Measurements from ENCODE around the gene GGPS1. TPM values are rescaled to one million over a fixed set of nuclear protein-coding genes. Genes with fewer than 3 reads are reported as not detected.

GGPS1 gene
- polyA plus RNA-seq, 3 donors from 2014 or later = 38.8 to 60.1 (median 50.5) TPM

DNA sequence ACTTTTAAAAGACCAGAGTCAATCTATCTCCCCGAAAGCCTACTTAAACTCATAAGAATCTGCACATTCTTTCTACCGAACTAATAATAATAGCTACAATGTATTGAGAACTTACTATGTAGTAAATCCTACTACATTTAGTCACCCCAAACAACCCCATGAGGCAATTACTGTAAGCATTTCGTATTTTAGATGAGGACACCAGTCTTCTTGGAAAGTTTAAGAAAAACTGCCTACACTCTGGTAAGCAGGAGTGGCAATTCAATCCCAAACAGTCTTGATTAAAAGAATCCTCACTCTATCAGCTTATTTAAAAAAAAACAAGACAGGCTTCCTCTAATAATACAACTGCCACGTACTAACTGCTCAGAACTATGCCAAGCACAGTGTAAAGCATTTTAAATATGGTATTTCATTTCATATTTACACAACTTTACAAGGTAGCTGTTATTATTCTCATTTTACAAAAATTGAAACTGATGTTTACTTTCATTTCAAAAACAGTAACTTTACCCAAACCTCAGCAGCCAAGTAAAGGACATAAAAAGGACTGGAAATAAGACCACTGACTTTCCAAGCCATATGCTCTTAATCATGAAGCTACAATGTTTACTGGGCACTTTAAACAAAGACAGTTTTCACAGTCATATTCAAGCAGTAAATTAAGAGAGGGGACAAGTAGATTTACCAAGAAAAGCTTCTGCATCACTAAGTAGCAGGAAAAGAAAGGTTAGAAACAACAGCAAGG is 14.3 kb upstream of the GGPS1 start:
- no peaks in the 10 kb centered on the region for H3K9me3 Mint-ChIP-seq
- no peak for DNase-seq

DNA sequence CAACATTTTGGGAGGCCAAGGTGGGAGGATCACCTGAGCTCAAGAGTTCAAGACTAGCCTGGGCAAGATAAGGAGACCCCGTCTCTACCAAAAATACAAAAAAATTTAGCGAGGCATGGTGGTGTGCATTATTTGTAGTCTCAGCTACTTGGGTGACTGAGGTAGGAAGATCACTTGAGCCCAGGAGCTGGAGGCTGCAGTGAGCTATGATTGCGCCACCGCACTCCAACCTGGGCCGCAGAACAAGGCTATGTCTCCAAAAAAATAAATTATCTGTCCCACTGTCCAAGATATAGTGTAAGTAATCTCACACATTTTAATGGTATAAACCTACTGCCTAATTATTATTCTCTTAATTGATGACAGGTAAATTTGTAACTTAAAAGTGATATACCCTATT is 13.2 kb upstream of the GGPS1 start:
- H3K4me1 Mint-ChIP-seq = peaks cover 71 to 86% of the 10 kb centered on the region in 2 donors
- H3K4me3 Mint-ChIP-seq = peak overlapping the region in 1 of 5 donors; percentile 6
- peaks cover 0 to 8% (median 5%) of the 10 kb centered on the region in 3 donors for H3K36me3 Mint-ChIP-seq
- no peak overlapping the region for H3K27ac Mint-ChIP-seq
- DNase-seq = no peak
- H3K9me3 Mint-ChIP-seq = no peaks in the 10 kb centered on the region
- H3K27me3 Mint-ChIP-seq (ENCODE audit: low read depth in 3 of 3) = peaks cover 0 to 3% (median 2%) of the 10 kb centered on the region in 3 donors

More for the DNA sequence above, 14.3 kb upstream of the GGPS1 start:
- H3K4me1 Mint-ChIP-seq = peaks cover 67 to 83% of the 10 kb centered on the region in 2 donors
- H3K27ac Mint-ChIP-seq = peak overlapping the region in 5 of 6 donors; percentile 31 to 54 (median 41)
- peaks cover 0 to 3% (median 2%) of the 10 kb centered on the region in 3 donors for H3K27me3 Mint-ChIP-seq (ENCODE audit: low read depth in 3 of 3)
- H3K4me3 Mint-ChIP-seq = peak overlapping the region in 4 of 5 donors; percentile 19 to 51 (median 46)
- peaks cover 0 to 8% (median 5%) of the 10 kb centered on the region in 3 donors for H3K36me3 Mint-ChIP-seq

DNA sequence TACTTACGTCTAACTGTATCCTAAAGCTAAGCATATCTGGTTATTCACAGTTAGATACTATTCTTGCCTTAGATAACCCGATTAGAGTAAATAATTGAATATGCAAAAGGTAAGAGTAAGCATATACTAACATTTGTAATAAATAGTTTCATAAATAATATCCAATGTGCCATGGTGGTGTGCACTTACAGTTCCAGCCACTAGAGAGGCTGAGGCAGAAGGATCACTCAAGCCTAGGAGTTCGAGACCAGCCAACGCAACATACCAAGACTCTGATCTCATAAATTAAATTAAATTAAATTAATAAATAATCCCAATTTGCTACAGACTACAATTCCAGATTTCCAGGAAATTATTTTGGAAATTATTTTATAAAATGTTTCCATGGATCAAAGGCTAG is 12.6 kb upstream of the GGPS1 start:
- Mint-ChIP-seq H3K4me3 (no peak overlapping the region), H3K4me1 (peaks cover 71 to 86% of the 10 kb centered on the region in 2 donors), H3K36me3 (peaks cover 4 to 8% (median 5%) of the 10 kb centered on the region in 3 donors), H3K27ac (no peak overlapping the region), H3K9me3 (no peaks in the 10 kb centered on the region), H3K27me3 (ENCODE audit: low read depth in 3 of 3) (peaks cover 0 to 3% (median 2%) of the 10 kb centered on the region in 3 donors)
- no peak for DNase-seq

GRCh38 chr1:235317168-235317567 is 11.2 kb upstream of the GGPS1 start:
- H3K36me3 Mint-ChIP-seq = peaks cover 4 to 8% (median 5%) of the 10 kb centered on the region in 3 donors
- no peak overlapping the region for H3K27ac Mint-ChIP-seq
- H3K4me3 Mint-ChIP-seq = no peak overlapping the region
- H3K27me3 Mint-ChIP-seq (ENCODE audit: low read depth in 3 of 3) = peaks cover 0 to 10% (median 3%) of the 10 kb centered on the region in 3 donors
- H3K9me3 Mint-ChIP-seq = no peaks in the 10 kb centered on the region
- H3K4me1 Mint-ChIP-seq = peaks cover 75 to 88% of the 10 kb centered on the region in 2 donors
- DNase-seq = no peak

- Mint-ChIP-seq H3K36me3 (peaks cover 4 to 8% (median 5%) of the 10 kb centered on the region in 3 donors), H3K4me3 (peak overlapping the region in 1 of 5 donors; percentile 25), H3K4me1 (peaks cover 67 to 84% of the 10 kb centered on the region in 2 donors), H3K9me3 (no peaks in the 10 kb centered on the region), H3K27me3 (ENCODE audit: low read depth in 3 of 3) (peaks cover 0 to 12% (median 6%) of the 10 kb centered on the region in 3 donors), H3K27ac (peak overlapping the region in 3 of 6 donors; percentile 36 to 87 (median 69))
- DNase-seq = no peak
Measured at GRCh38 chr1:235319255-235319654, 9.1 kb upstream of the GGPS1 start.

DNA sequence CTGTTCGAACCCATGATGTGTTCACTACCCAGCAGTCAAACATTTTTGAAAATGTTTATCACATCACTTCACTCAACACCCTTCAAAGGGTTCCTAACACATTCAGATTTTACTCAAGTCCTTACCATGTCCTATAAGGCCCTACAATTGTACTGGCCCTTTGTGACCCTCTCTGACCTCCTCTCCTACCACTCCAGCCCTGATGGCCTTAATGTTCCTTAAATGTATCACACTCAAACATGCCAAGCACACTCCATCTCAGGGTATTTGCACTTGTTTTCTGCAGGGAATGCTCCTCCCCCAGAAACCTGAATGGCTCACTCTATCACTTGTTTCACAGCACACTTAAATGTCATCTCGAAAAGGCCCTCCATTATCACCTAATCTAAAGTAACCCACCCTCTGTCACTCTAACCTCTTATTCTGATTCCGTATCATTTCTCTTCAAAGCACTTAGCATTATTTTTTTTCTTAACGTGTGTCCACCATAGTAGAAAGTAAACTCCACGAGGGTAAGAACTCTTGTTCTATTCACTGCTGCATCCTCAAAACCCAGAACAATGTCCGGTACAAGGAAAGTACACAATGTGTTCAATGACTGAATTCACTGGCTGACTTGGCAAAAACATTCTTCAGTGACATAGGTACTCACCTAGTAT is 7.7 kb upstream of the GGPS1 start:
- Mint-ChIP-seq H3K27ac (peak overlapping the region; percentile 1 to 65 (median 61)), H3K9me3 (no peaks in the 10 kb centered on the region), H3K4me3 (peak overlapping the region in 4 of 5 donors; percentile 3 to 28 (median 16)), H3K4me1 (peaks cover 69 to 84% of the 10 kb centered on the region in 2 donors), H3K36me3 (peaks cover 4 to 8% (median 5%) of the 10 kb centered on the region in 3 donors), H3K27me3 (ENCODE audit: low read depth in 3 of 3) (peaks cover 0 to 12% (median 6%) of the 10 kb centered on the region in 3 donors)
- no peak for DNase-seq

GRCh38 chr1:235324296-235324695 is 4.1 kb upstream of the GGPS1 start:
- no peaks in the 10 kb centered on the region for H3K9me3 Mint-ChIP-seq
- H3K4me3 Mint-ChIP-seq = peak overlapping the region; percentile 26 to 97 (median 60)
- no peak for DNase-seq
- peaks cover 64 to 70% of the 10 kb centered on the region in 2 donors for H3K4me1 Mint-ChIP-seq
- H3K27me3 Mint-ChIP-seq (ENCODE audit: low read depth in 3 of 3) = peaks cover 7 to 20% (median 12%) of the 10 kb centered on the region in 3 donors
- H3K27ac Mint-ChIP-seq = peak overlapping the region in 4 of 6 donors; percentile 36 to 65 (median 50)
- H3K36me3 Mint-ChIP-seq = peaks cover 0 to 4% (median 3%) of the 10 kb centered on the region in 3 donors

DNA sequence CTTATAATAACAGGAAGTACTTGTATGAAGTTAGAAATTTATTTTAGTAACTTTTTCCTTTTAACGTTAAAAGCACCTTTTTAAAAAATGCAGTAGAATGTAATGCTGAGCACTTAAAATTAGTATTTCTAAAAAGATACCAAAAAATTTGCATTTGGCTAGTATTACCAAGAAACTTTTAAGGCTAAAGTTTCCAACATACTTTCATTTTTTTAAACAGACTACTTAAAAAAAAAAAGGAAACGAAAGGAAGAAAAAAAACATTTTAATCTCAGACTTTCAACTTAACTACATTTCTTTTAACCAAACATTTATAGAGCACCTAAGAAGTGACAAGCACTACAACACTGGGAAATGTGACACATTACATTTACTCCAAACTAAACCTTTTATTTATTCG is 3.2 kb upstream of the GGPS1 start:
- no peak for DNase-seq
- peak overlapping the region in 4 of 6 donors; percentile 55 to 99 (median 96) for H3K27ac Mint-ChIP-seq
- peaks cover 58 to 65% of the 10 kb centered on the region in 2 donors for H3K4me1 Mint-ChIP-seq
- peaks cover 0 to 4% (median 3%) of the 10 kb centered on the region in 3 donors for H3K36me3 Mint-ChIP-seq
- H3K4me3 Mint-ChIP-seq = peak overlapping the region; percentile 93 to 99 (median 99)
- H3K27me3 Mint-ChIP-seq (ENCODE audit: low read depth in 3 of 3) = peaks cover 7 to 20% (median 12%) of the 10 kb centered on the region in 3 donors
- no peaks in the 10 kb centered on the region for H3K9me3 Mint-ChIP-seq

- peak overlapping the region in 5 of 6 donors; percentile 95 to 99 (median 96) for H3K27ac Mint-ChIP-seq
- H3K4me1 Mint-ChIP-seq = peaks cover 51 to 58% of the 10 kb centered on the region in 2 donors
Measured at GRCh38 chr1:235325854-235326253, 2.5 kb upstream of the GGPS1 start.

GRCh38 chr1:235326719-235327558 is 1.4 kb upstream of the GGPS1 start:
- H3K27me3 Mint-ChIP-seq (ENCODE audit: low read depth in 3 of 3) = peaks cover 7 to 12% (median 12%) of the 10 kb centered on the region in 3 donors
- H3K4me1 Mint-ChIP-seq = peaks cover 40 to 47% of the 10 kb centered on the region in 2 donors
- peak; percentile 75 to 77 (median 76) for DNase-seq
- peaks cover 0 to 3% (median 0%) of the 10 kb centered on the region in 3 donors for H3K36me3 Mint-ChIP-seq
- H3K4me3 Mint-ChIP-seq = peak overlapping the region; percentile 93 to 99 (median 99)
- H3K27ac Mint-ChIP-seq = peak overlapping the region in 5 of 6 donors; percentile 95 to 99 (median 96)
- H3K9me3 Mint-ChIP-seq = no peaks in the 10 kb centered on the region

More at GRCh38 chr1:235325854-235326253, 2.5 kb upstream of the GGPS1 start:
- no peak for DNase-seq
- Mint-ChIP-seq H3K36me3 (peaks cover 0 to 3% (median 0%) of the 10 kb centered on the region in 3 donors), H3K4me3 (peak overlapping the region; percentile 93 to 99 (median 99)), H3K27me3 (ENCODE audit: low read depth in 3 of 3) (peaks cover 7 to 20% (median 12%) of the 10 kb centered on the region in 3 donors), H3K9me3 (no peaks in the 10 kb centered on the region)

DNA sequence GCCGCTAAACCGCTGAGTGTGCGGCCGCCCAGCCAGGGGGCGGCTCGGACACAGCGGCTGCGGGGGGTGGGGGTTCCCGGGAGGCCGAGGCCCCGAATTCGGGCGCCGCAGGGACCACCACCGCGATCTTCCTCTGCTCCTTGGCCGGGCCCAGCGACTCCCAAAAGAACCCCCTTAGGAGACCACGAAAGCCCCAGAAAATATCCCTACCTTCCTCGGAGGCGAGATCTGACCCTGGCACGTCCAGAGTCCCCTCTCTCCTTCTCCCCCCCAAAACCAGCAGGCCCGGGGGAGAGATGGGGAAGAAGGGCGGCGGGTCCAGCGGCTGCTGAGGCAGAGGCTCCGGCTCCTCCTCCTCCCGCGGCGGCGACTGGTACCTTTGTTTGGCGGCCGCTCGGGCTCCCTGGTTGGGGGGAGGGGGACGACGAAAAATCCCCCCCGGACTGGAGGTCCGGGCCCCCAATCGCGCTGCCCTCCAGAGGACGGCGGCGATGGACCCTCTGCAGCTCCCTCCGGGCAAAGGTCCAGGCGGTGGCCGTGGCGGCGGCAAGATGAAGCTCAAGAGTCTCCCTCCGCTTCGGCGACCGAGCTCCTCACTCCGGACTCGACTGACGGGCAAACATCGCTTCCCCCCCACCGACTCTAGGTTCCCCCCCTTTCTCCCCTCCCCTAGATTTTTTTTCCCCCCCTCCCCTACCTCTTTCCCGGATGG is 655 bp upstream of the GGPS1 start, which contains the start of gene ARID4B:
Gene ARID4B, minus strand, starts transcription at position 621 of the 712 bp plus-strand sequence. CDS start 1,260 bp downstream, outside the sequence.
- Mint-ChIP-seq H3K27me3 (ENCODE audit: low read depth in 3 of 3) (peaks cover 7 to 12% (median 10%) of the 10 kb centered on the region in 3 donors), H3K4me1 (peaks cover 35 to 39% of the 10 kb centered on the region in 2 donors), H3K9me3 (no peaks in the 10 kb centered on the region), H3K27ac (peak within 1 kb of the TSS in 5 of 6 donors; percentile 95 to 99 (median 96)), H3K4me3 (peak within 1 kb of the TSS; percentile 93 to 99 (median 99)), H3K36me3 (peaks cover 0 to 3% (median 0%) of the 10 kb centered on the region in 3 donors)
- DNase-seq = peak in 1 of 3 donors; percentile 77
